AML-193 (cell line): ENCODE measurements around the gene ADCY1.

ENCODE experiments used
- DNase-seq, 2 experiments: peaks; one replicate each; lab custom pipeline; 2025; lab: John Stamatoyannopoulos, UW

Gene ADCY1

GRCh38 chr7:45677311-45677900, 103.2 kb downstream of the ADCY1 start:
- no peak for DNase-seq

- DNase-seq: no peak
Observed at GRCh38 chr7:45679516-45679915, 105.3 kb downstream of the ADCY1 start.

GRCh38 chr7:45680776-45681175, 106.6 kb downstream of the ADCY1 start:
- no peak for DNase-seq

GRCh38 chr7:45681596-45682357, 107.6 kb downstream of the ADCY1 start:
- no peak for DNase-seq

- DNase-seq: no peak
Observed at GRCh38 chr7:45682358-45682735, 108.2 kb downstream of the ADCY1 start.

GRCh38 chr7:45682836-45683555, 108.8 kb downstream of the ADCY1 start:
- no peak for DNase-seq

GRCh38 chr7:45683556-45684148, 109.5 kb downstream of the ADCY1 start:
- DNase-seq: no peak

- no peak for DNase-seq
Observed at GRCh38 chr7:45684910-45685618, 110.9 kb downstream of the ADCY1 start.

GRCh38 chr7:45685619-45686240, 111.6 kb downstream of the ADCY1 start:
- DNase-seq: no peak

- no peak for DNase-seq
Observed at GRCh38 chr7:45686441-45687184, 112.4 kb downstream of the ADCY1 start.

GRCh38 chr7:45687185-45687560, 113.0 kb downstream of the ADCY1 start:
- no peak for DNase-seq

- DNase-seq: no peak
Observed at GRCh38 chr7:45687721-45688120, 113.6 kb downstream of the ADCY1 start.

- no peak for DNase-seq
Observed at GRCh38 chr7:45688382-45688781, 114.2 kb downstream of the ADCY1 start.

- no peak for DNase-seq
Observed at GRCh38 chr7:45689011-45689796, 115.0 kb downstream of the ADCY1 start.

- DNase-seq: no peak
Observed at GRCh38 chr7:45689797-45690761, 115.9 kb downstream of the ADCY1 start.

GRCh38 chr7:45690762-45691150, 116.6 kb downstream of the ADCY1 start:
- DNase-seq: no peak

- DNase-seq: no peak
Observed at GRCh38 chr7:45691155-45691656, 117.0 kb downstream of the ADCY1 start.

GRCh38 chr7:45692031-45692430, 117.9 kb downstream of the ADCY1 start:
- DNase-seq: no peak
